ENCODE data around the gene KCNAB1. TPM values are rescaled to one million over a fixed set of nuclear protein-coding genes. Genes with fewer than 3 reads are reported as not detected.

Gene KCNAB1
- total and polyA plus RNA-seq, 10 of the 15 experiments (the other 5 are each of a cell fraction or from before 2014, with no cell fraction given), result 0.11 to 0.69 (median 0.43) TPM; not detected in 6

GRCh38 chr3:156297582-156297981 lies 177.2 kb downstream of the KCNAB1 start:
- 85% methylated on average over 8 of the region's 8 CpGs for WGBS (ENCODE audit: insufficient coverage, insufficient replicate concordance, low lambda C conversion rate, missing lambda C conversion rate)
- Histone ChIP-seq H3K27ac (ENCODE audit: control insufficient read depth, insufficient read depth) (no peak overlapping the region), H3K4me1 (ENCODE audit: control insufficient read depth, insufficient read depth, low read length) (no peaks in the 10 kb centered on the region), H3K36me3 (ENCODE audit: control insufficient read depth in 2 of 2, insufficient read depth in 2 of 2, low read length in 1 of 2) (no peaks in the 10 kb centered on the region), H3K4me2 (ENCODE audit: control insufficient read depth, insufficient read depth) (no peak overlapping the region), H4K20me1 (ENCODE audit: control insufficient read depth, insufficient read depth) (no peaks in the 10 kb centered on the region), H3K9ac (ENCODE audit: control insufficient read depth, insufficient read depth, low read length) (no peak overlapping the region), H3K27me3 (replicated peaks in 1 of 2; ENCODE audit: control insufficient read depth in 2 of 2, insufficient read depth in 2 of 2, low read length in 1 of 2) (peaks cover 0 to 8% of the 10 kb centered on the region in 2 experiments; a peak in 1 of 4 replicates), H2AFZ (ENCODE audit: control insufficient read depth, low read depth, low read length) (no peak overlapping the region), H3K4me3 (no peak overlapping the region), H3K79me2 (ENCODE audit: control insufficient read depth, insufficient read depth, low read length) (no peaks in the 10 kb centered on the region), H3K9me3 (replicated peaks; ENCODE audit: control insufficient read depth, insufficient read depth, low read length) (no peaks in the 10 kb centered on the region)
- intact Hi-C loops (cut with micrococcal nuclease; ENCODE audit: unreplicated experiment), result no loop called here
- ATAC-seq (no peak), FAIRE-seq (no peak), DNase-seq (ENCODE audit: low read depth, low spot score) (no peak)
- no TSS peak for BruUV-seq (replicated peaks)
- TF ChIP-seq PBX3 (IDR thresholded peaks at IDR 0.05; ENCODE audit: insufficient replicate concordance, low read depth, low read length), result no peak
- TF ChIP-seq NFIC (IDR thresholded peaks at IDR 0.05; ENCODE audit: low read depth, low read length), result no peak
- TF ChIP-seq ZZZ3 (IDR thresholded peaks at IDR 0.05; ENCODE audit: control insufficient read depth, insufficient read length, low read depth), result no peak
- no peak for TF ChIP-seq ZBTB4 (CRISPR knock-in tag; IDR thresholded peaks at IDR 0.05)
- no peak for TF ChIP-seq GABPA (IDR thresholded peaks at IDR 0.05; ENCODE audit: low read depth)
- no peak for TF ChIP-seq YY1 (IDR thresholded peaks at IDR 0.05; ENCODE audit: low read depth, low read length)
- TF ChIP-seq POLR2AphosphoS2 (IDR thresholded peaks at IDR 0.05; ENCODE audit: low read depth, low read length), result no peak
- no peak for TF ChIP-seq BACH1 (IDR thresholded peaks at IDR 0.05; ENCODE audit: borderline replicate concordance)
- ChIA-PET RAD21 (ENCODE audit: unreplicated experiment) (interaction anchor here (0.8 kb wide), 1 partner anchor 480 kb away, joined by 4 read pairs; no protein-coding TSS in a partner anchor), CTCF (no interaction called here), SMC1A (ENCODE audit: uncharacterized antibody, unreplicated experiment) (no interaction called here), POLR2A (no interaction called here)
- in situ Hi-C loops (cut with MboI), result no loop called here
